HCT116 (cell line): ENCODE results near the gene DUOXA2. TPM values are rescaled to one million over a fixed set of nuclear protein-coding genes. Genes with fewer than 3 reads are reported as not detected.
"Not testable (repeated sequence)": the region's sequence is repeated elsewhere in the genome, so short reads cannot be mapped to it uniquely, and the experiment has no call there.

Experiments used
- ATAC-seq: fragments of 200-7000 bp; cut with Tn5 transposase; 2 replicates; pipeline ENCODE4 v1.9.1; 2020; ENCODE audit warnings: mild to moderate bottlenecking, moderate library complexity
- BruUV-seq: library from RNA; stranded (reverse); fragments of 400-500 nt; replicated peaks from 2 replicates; lab custom pipeline; 2021; lab: Mats Ljungman, UMichigan
- CTCF ChIA-PET: fragments of 300-600 bp; sonication (Branson Sonifier 250); formaldehyde crosslinking; loops from one replicate; lab custom pipeline; 2021; ENCODE audit warnings: antibody characterized with exemption; lab: Charles Lee
- POLR2A ChIA-PET: fragments of 300-600, 350-600 bp; sonication (Branson Sonifier 250); formaldehyde crosslinking; loops from one replicate; lab custom pipeline; 2021; ENCODE audit warnings: antibody characterized with exemption; lab: Charles Lee
- RAD21 ChIA-PET, 2 experiments: fragments of 300-600 bp; sonication (Branson Sonifier 250); formaldehyde crosslinking; loops; one replicate each; lab custom pipeline; 2023; ENCODE audit warnings: low total read pairs in 2 of 2; ENCODE audit not compliant: uncharacterized antibody in 2 of 2, unreplicated experiment in 2 of 2, low non-redundant PET in 1 of 2; lab: Charles Lee
- DNase-seq: peaks from one replicate; pipeline ENCODE4 v3.0.0-alpha.2; 2010; ENCODE audit warnings: low read depth, low spot score
- H2AFZ ChIP-seq: fragments of 200-600 bp; shearing (Covaris generic), sonication (generic); 2 replicates; pipeline ENCODE4 v1.6.1; 2017; ENCODE audit warnings: low read depth, mixed run types, mixed read lengths, antibody characterized with exemption, low read length; ENCODE audit not compliant: poor library complexity, severe bottlenecking
- H3K27ac ChIP-seq: 2 replicates; pipeline ENCODE4 v1.5.1; 2012; ENCODE audit warnings: low read depth, low read length
- H3K27me3 ChIP-seq: fragments of 200-600 bp; sonication (generic); 2 replicates; pipeline ENCODE4 v1.6.1; 2016; ENCODE audit warnings: mixed run types, low read length, mixed read lengths; ENCODE audit not compliant: insufficient read depth
- H3K36me3 ChIP-seq, 2 experiments: fragments of 200-500 bp in 1 of 2; fragments of 200-600 bp in 1 of 2; sonication (Bioruptor generic) in 1 of 2; sonication (generic) in 1 of 2; 2 replicates each; pipeline versions ENCODE4 v1.5.1 to v1.6.1; 2014 to 2016; ENCODE audit warnings: low read length in 2 of 2, inconsistent platforms in 1 of 2, mixed read lengths in 1 of 2, mixed run types in 1 of 2; ENCODE audit not compliant: insufficient read depth in 2 of 2, control insufficient read depth in 1 of 2
- H3K4me1 ChIP-seq, 2 experiments: fragments of 200-600 bp in 1 of 2; sonication (generic) in 1 of 2; 2 replicates each; pipeline versions ENCODE4 v1.5.1 to v1.6.1; 2012 to 2017; ENCODE audit warnings: low read length in 2 of 2, inconsistent platforms in 1 of 2, mild to moderate bottlenecking in 1 of 2, mixed read lengths in 1 of 2, mixed run types in 1 of 2, moderate library complexity in 1 of 2; ENCODE audit not compliant: insufficient read depth in 2 of 2, control insufficient read depth in 1 of 2
- H3K4me2 ChIP-seq: fragments of 200-600 bp; sonication (generic); 2 replicates; pipeline ENCODE4 v1.6.1; 2017; ENCODE audit warnings: mixed run types, low read length, mixed read lengths
- H3K4me3 ChIP-seq, 2 experiments: fragments of 200-600 bp in 1 of 2; sonication (generic) in 1 of 2; replicated peaks in 1 of 2; 2 replicates each; pipeline ENCODE4 v1.5.1; 2011 to 2016; ENCODE audit warnings: low read length in 2 of 2, control low read depth in 1 of 2, low read depth in 1 of 2, mild to moderate bottlenecking in 1 of 2, mixed read lengths in 1 of 2, mixed run types in 1 of 2
- H3K79me2 ChIP-seq: fragments of 200-600 bp; sonication (generic); 2 replicates; pipeline ENCODE4 v1.6.1; 2017; ENCODE audit warnings: mild to moderate bottlenecking, mixed run types, low read length, moderate library complexity, mixed read lengths; ENCODE audit not compliant: insufficient read depth
- H3K9ac ChIP-seq: fragments of 200-600 bp; sonication (generic); 2 replicates; pipeline ENCODE4 v1.6.1; 2016; ENCODE audit warnings: low read length, mixed read lengths
- H3K9me2 ChIP-seq: fragments of 200-600 bp; sonication (generic), shearing (Covaris generic); 2 replicates; pipeline ENCODE4 v1.6.1; 2017; ENCODE audit warnings: mixed run types, mild to moderate bottlenecking, moderate library complexity; ENCODE audit not compliant: insufficient read depth
- H3K9me3 ChIP-seq, 2 experiments: fragments of 200-500 bp in 1 of 2; fragments of 200-600 bp in 1 of 2; sonication (Bioruptor generic) in 1 of 2; sonication (generic) in 1 of 2; 2 replicates each; pipeline ENCODE4 v1.6.1; 2014 to 2017; ENCODE audit warnings: low read length in 2 of 2, mixed read lengths in 2 of 2, inconsistent platforms in 1 of 2, low read depth in 1 of 2, mild to moderate bottlenecking in 1 of 2, mixed run types in 1 of 2, moderate library complexity in 1 of 2; ENCODE audit not compliant: control insufficient read depth in 1 of 2, insufficient read depth in 1 of 2
- H4K20me1 ChIP-seq: fragments of 200-600 bp; sonication (generic), shearing (Covaris generic); 2 replicates; pipeline ENCODE4 v1.6.1; 2017; ENCODE audit warnings: mixed run types, mild to moderate bottlenecking, moderate library complexity; ENCODE audit not compliant: insufficient read depth
- EGR1 ChIP-seq: IDR thresholded peaks from 2 replicates; pipeline ENCODE4 v1.6.1; 2012; ENCODE audit warnings: low read depth
- FOSL1 ChIP-seq: IDR thresholded peaks from 2 replicates; pipeline ENCODE4 v1.6.1; 2012; ENCODE audit warnings: low read depth
- SP1 ChIP-seq: IDR thresholded peaks from 2 replicates; pipeline ENCODE4 v1.6.1; 2012; ENCODE audit warnings: low read depth
- SRF ChIP-seq: IDR thresholded peaks from 2 replicates; pipeline ENCODE4 v1.6.1; 2012; ENCODE audit warnings: low read depth
- ZFX ChIP-seq: fragments of 450-650 bp; IDR thresholded peaks from 2 replicates; pipeline ENCODE4 v1.6.1; 2017
- intact Hi-C: fragments of 100-400 bp; cut with micrococcal nuclease; formaldehyde crosslinking; loops from 2 replicates; pipeline ENCODE4 v1.10.0; 2022
- total RNA-seq: library from RNA; stranded (reverse); gene quantifications from one replicate; pipeline ENCODE4 v1.2.1, GENCODE V29; 2021; ENCODE audit not compliant: unreplicated experiment
- TF ChIP-seq, protein P1 (sequence below): IDR thresholded peaks from 2 replicates; pipeline ENCODE4 v1.6.1; 2012

The DUOXA2 gene
- total RNA-seq, 1 experiment from 2014 or later = not detected

DNA sequence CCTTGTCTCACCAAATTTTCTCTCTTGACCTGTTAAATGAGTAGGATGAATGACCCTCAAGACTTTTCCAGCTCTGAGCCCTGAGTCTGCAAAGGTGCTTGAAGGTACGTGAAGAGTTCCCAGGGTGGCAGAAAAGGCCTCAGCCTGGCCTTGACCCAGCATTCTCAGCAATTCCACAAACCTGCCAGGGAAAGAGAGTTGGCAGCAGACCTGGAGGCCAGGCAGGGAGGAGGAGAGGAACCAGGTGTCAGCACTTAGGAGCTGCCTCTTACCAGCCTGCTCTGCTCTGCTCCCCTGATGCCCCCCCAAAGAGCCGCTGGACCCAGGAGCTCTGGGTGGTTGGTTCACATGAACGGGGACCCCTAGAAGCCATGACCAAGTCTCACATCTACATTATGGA lies 33.5 kb upstream of the DUOXA2 start:
- BruUV-seq, H3K27ac ChIP-seq, H3K9me2 ChIP-seq, POLR2A ChIA-PET, H3K4me3 ChIP-seq, H3K36me3 ChIP-seq, H4K20me1 ChIP-seq, H3K4me2 ChIP-seq, ATAC-seq, H2AFZ ChIP-seq, CTCF ChIA-PET, H3K79me2 ChIP-seq, H3K27me3 ChIP-seq, intact Hi-C loops, H3K9ac ChIP-seq, H3K9me3 ChIP-seq, H3K4me1 ChIP-seq, RAD21 ChIA-PET, DNase-seq: not testable (repeated sequence)

GRCh38 chr15:45082412-45082811 lies 31.7 kb upstream of the DUOXA2 start:
- H3K4me1 ChIP-seq, H4K20me1 ChIP-seq, POLR2A ChIA-PET, H3K79me2 ChIP-seq, RAD21 ChIA-PET, H2AFZ ChIP-seq, H3K9me2 ChIP-seq, H3K36me3 ChIP-seq, H3K4me3 ChIP-seq, DNase-seq, H3K4me2 ChIP-seq, BruUV-seq, H3K27ac ChIP-seq, ATAC-seq, H3K9ac ChIP-seq, CTCF ChIA-PET, H3K9me3 ChIP-seq, intact Hi-C loops, H3K27me3 ChIP-seq: not testable (repeated sequence)

DNA sequence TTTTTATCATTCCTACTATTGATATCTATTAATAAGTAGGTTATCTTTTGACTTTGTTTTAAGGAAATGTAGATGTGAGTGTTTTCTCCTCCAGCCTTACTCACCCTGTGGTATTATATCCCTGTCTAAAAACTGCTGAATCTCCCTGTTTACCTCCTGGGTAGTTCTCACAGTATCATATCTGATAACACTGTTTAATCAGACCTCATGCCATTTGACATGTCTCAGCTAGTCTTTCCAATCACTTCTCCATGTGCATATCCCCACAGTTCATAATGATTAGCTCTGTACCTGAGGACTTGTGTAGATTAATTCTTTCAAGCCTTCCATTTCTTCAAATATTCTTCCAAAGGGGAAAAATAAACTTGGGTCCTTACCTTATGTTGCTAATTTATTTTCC lies 30.9 kb upstream of the DUOXA2 start:
- H3K27ac ChIP-seq = no peak overlapping the region
- H2AFZ ChIP-seq = no peak overlapping the region
- POLR2A ChIA-PET = no interaction called here
- no peak overlapping the region for H3K4me3 ChIP-seq
- no peak for ATAC-seq
- no peaks in the 10 kb centered on the region for H3K4me1 ChIP-seq
- no peaks in the 10 kb centered on the region for H4K20me1 ChIP-seq
- CTCF ChIA-PET = no interaction called here
- no peaks in the 10 kb centered on the region for H3K9me3 ChIP-seq
- H3K4me2 ChIP-seq = no peak overlapping the region
- H3K9ac ChIP-seq = no peak overlapping the region
- no peaks in the 10 kb centered on the region for H3K27me3 ChIP-seq
- TF ChIP-seq SRF = no peak
- TF ChIP-seq SP1 = no peak
- TF ChIP-seq, protein P1, sequence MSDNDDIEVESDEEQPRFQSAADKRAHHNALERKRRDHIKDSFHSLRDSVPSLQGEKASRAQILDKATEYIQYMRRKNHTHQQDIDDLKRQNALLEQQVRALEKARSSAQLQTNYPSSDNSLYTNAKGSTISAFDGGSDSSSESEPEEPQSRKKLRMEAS = no peak
- no peak for TF ChIP-seq EGR1
- TF ChIP-seq ZFX = no peak
- no peak for TF ChIP-seq FOSL1
- TF ChIP-seq, all 23 proteins: peak for 0
- Histone ChIP-seq H3K9me2 (no peaks in the 10 kb centered on the region), H3K79me2 (no peaks in the 10 kb centered on the region), H3K36me3 (no peaks in the 10 kb centered on the region)
- DNase-seq = no peak
- RAD21 ChIA-PET = no interaction called here
- no TSS peak for BruUV-seq
- intact Hi-C loops = no loop called here
